ENCODE data around the gene AHNAK.
"Not testable (repeated sequence)": the region's sequence is repeated elsewhere in the genome, so short reads cannot be mapped to it uniquely, and the experiment has no call there.

Gene AHNAK

DNA sequence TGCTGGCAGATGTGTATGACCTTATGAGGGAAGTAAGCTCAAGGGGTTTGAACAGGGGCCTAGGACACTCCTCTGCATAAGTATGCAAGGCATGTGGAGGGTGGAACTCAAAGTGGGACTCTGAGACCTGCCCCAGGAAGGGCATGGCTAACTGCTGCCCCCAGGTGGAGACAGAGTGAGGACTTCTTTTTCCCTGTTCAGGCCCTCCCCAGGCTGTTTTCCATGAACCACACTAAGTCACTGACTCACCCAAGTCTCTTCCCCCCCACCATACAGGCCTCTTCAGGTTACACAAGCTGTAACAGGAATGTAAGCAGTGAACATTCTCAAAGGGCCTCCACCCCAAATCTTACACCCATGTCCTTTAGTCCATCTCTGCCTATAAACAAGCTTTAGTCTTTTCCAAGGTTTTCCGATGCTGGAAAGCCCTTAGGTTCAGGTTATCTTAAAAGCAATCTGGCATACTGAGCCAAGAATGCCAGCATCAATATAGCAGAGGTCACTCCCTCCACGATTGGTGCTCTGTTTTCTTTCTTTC, 14.0 kb upstream of the AHNAK start:
- no peaks in the 10 kb centered on the region for H3K27me3 ChIP-seq (ENCODE audit: insufficient read depth, poor library complexity, severe bottlenecking)
- no peak overlapping the region; the same call in 1 of the 2 replicates for H3K27ac ChIP-seq (replicated peaks)
- peak; percentile 81 to 90 for DNase-seq (ENCODE audit: low read depth in 1 of 2, low spot score in 1 of 2)
- TF ChIP-seq REST (IDR thresholded peaks at IDR 0.05; ENCODE audit: insufficient replicate concordance, low read depth), result no peak
- no peak for TF ChIP-seq POLR2AphosphoS5 (IDR thresholded peaks at IDR 0.05; ENCODE audit: low read depth)
- TF ChIP-seq GABPA (IDR thresholded peaks at IDR 0.05; ENCODE audit: low read depth), result no peak
- TF ChIP-seq, protein P1, sequence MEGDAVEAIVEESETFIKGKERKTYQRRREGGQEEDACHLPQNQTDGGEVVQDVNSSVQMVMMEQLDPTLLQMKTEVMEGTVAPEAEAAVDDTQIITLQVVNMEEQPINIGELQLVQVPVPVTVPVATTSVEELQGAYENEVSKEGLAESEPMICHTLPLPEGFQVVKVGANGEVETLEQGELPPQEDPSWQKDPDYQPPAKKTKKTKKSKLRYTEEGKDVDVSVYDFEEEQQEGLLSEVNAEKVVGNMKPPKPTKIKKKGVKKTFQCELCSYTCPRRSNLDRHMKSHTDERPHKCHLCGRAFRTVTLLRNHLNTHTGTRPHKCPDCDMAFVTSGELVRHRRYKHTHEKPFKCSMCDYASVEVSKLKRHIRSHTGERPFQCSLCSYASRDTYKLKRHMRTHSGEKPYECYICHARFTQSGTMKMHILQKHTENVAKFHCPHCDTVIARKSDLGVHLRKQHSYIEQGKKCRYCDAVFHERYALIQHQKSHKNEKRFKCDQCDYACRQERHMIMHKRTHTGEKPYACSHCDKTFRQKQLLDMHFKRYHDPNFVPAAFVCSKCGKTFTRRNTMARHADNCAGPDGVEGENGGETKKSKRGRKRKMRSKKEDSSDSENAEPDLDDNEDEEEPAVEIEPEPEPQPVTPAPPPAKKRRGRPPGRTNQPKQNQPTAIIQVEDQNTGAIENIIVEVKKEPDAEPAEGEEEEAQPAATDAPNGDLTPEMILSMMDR (IDR thresholded peaks at IDR 0.05; ENCODE audit: insufficient read depth, low read length), result peak; percentile 73
- no peak for TF ChIP-seq SPI1 (IDR thresholded peaks at IDR 0.05; ENCODE audit: borderline replicate concordance, low read depth)
- H3K4me3 ChIP-seq (replicated peaks; ENCODE audit: insufficient read depth, low read length), result no peak overlapping the region

DNA sequence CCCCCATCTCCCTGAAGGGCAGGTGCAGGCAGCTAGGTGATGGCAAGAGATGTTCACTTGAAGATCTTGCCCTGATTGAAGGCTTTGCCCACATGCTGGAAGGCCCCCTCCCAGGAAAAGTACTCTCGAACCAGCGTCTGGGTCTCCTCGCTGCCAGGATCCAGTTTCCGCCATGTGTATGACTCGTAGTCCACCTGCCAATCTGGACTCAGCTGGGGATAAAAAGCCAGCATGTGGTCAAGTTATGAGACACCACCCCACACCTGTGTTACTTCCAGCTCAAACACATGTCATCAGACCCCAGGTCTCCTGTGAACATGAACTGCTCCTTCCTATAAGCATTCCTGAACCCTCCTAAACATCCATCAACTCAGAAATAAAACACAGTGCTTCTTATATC, 13.0 kb upstream of the AHNAK start:
- H3K27me3 ChIP-seq (ENCODE audit: insufficient read depth, poor library complexity, severe bottlenecking); H3K4me3 ChIP-seq (replicated peaks; ENCODE audit: insufficient read depth, low read length); DNase-seq (ENCODE audit: low read depth in 1 of 2, low spot score in 1 of 2); H3K27ac ChIP-seq (replicated peaks): not testable (repeated sequence)

GRCh38 chr11:62559204-62559603, 12.6 kb upstream of the AHNAK start:
- TF ChIP-seq SPI1 (IDR thresholded peaks at IDR 0.05; ENCODE audit: borderline replicate concordance, low read depth), result no peak
- no peak for TF ChIP-seq REST (IDR thresholded peaks at IDR 0.05; ENCODE audit: insufficient replicate concordance, low read depth)
- TF ChIP-seq POLR2AphosphoS5 (IDR thresholded peaks at IDR 0.05; ENCODE audit: low read depth), result no peak
- TF ChIP-seq GABPA (IDR thresholded peaks at IDR 0.05; ENCODE audit: low read depth), result no peak
- TF ChIP-seq, protein P1 (IDR thresholded peaks at IDR 0.05; ENCODE audit: insufficient read depth, low read length), result no peak
- DNase-seq (ENCODE audit: low read depth in 1 of 2, low spot score in 1 of 2), result no peak
- H3K4me3 ChIP-seq (replicated peaks; ENCODE audit: insufficient read depth, low read length), result no peak overlapping the region
- H3K27ac ChIP-seq (replicated peaks), result no peak overlapping the region
- no peaks in the 10 kb centered on the region for H3K27me3 ChIP-seq (ENCODE audit: insufficient read depth, poor library complexity, severe bottlenecking)

DNA sequence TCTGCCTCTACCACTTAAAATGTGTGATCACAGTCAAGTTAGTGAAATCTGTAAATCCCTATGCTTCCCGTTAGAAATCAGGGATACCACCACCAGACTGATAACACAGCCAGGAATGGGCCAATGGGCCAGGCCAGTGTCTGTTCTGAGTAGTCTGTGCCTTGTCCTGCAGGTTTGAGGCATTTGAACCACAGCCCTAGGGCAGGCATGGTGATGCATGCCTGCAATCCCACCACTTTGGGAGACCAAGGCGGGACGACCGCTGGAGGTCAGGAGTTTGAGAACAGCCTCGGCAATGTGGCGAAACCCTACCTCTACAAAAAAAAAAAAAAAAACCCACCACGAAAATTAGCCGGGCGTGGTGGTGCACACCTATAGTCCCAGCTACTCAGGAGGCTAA, 12.1 kb upstream of the AHNAK start:
- no peaks in the 10 kb centered on the region for H3K27me3 ChIP-seq (ENCODE audit: insufficient read depth, poor library complexity, severe bottlenecking)
- no peak for DNase-seq (ENCODE audit: low read depth in 1 of 2, low spot score in 1 of 2)
- H3K27ac ChIP-seq (replicated peaks), result peak overlapping the region; percentile 94; the same call in 1 of the 2 replicates
- peak; percentile 54; the same call in 1 of the 2 replicates for TF ChIP-seq POLR2AphosphoS5 (IDR thresholded peaks at IDR 0.05; ENCODE audit: low read depth)
- TF ChIP-seq SPI1 (IDR thresholded peaks at IDR 0.05; ENCODE audit: borderline replicate concordance, low read depth), result no peak
- H3K4me3 ChIP-seq (replicated peaks; ENCODE audit: insufficient read depth, low read length), result no peak overlapping the region
